Activated effector memory CD4-positive, alpha-beta T cell treated with anti-CD3 and anti-CD28 coated beads, Interleukin-2, amount 50 U/mL, for 16 hours (primary cell): ENCODE data around the gene STK39.

ENCODE experiments used
- DNase-seq: peaks from one replicate; pipeline ENCODE4 v3.0.0-alpha.2; 2020

STK39 gene

DNA sequence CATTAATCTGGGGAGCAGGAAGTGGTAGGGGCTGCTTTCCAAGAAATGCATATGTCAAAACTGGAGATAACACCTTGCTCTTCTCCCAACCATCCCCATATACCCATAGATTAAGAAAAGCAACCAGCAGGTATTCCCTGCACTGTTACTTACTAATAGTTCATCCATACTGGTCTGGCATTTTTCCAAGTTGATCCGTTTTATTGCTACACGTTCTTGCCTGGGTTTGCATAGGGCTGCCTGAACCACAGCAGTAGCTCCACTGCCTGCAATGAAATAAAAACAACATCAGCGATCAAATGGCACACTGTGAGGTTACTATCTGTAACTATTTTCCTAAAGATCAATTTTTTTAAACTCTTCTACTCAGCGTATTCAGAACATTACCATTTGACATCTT, 65.6 kb downstream of the STK39 start:
- DNase-seq = no peak

DNA sequence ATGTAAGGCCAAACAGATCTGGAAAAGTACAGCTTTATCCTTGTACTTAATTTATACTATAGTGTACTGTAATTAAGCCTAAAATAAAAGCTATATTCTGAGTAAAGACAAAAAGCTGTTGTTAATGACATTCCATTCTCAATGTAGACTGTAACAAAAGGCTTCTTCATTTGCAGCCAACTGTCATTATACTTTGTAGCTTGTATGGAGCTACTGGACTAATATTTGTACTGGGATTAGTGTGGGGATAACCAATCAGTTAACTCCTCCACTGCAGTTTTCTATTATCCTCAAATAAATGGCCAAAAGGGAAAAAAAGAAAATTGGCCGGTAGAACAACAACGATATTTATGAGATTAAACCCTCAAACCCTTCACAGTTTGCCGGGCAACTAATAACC, 66.5 kb downstream of the STK39 start:
- no peak for DNase-seq

DNA sequence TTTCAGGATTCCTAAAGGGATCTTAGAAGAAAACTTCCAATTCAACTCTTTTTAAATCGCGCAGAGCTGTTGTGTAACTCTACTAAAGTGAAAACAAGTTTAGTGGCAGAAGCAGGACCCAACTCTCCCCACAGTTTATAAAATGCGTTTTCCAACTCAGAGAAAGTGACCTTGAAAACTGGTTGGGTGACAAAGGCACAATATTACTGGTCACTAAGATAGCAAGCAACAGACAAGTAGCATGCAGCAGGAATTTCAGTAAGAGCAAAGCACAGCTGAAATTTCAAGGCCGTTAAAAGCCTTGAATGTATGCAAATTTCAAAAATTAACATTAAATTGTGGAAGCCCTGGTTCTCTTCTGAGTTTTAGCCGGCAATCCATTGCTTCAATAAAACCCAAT, 66.9 kb downstream of the STK39 start:
- no peak for DNase-seq

DNA sequence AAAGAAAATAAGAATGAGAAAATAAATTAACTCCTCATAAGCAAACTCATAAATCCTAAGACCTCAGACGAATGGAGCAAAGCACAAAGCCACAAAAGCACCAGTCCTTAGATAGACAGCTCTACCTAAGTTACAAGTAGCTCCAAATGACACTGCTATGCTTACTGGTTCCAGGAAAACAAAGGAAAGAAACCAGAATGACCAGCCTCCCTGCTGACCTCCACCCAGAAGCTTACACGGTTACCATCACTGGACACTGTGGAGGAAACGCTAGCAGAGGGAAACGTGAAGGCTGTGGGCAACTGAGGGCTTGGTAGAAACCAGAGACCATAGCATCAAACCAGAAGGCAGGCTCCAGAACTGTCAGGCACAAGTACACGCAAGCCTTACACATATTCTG, 67.8 kb downstream of the STK39 start:
- DNase-seq = no peak

DNA sequence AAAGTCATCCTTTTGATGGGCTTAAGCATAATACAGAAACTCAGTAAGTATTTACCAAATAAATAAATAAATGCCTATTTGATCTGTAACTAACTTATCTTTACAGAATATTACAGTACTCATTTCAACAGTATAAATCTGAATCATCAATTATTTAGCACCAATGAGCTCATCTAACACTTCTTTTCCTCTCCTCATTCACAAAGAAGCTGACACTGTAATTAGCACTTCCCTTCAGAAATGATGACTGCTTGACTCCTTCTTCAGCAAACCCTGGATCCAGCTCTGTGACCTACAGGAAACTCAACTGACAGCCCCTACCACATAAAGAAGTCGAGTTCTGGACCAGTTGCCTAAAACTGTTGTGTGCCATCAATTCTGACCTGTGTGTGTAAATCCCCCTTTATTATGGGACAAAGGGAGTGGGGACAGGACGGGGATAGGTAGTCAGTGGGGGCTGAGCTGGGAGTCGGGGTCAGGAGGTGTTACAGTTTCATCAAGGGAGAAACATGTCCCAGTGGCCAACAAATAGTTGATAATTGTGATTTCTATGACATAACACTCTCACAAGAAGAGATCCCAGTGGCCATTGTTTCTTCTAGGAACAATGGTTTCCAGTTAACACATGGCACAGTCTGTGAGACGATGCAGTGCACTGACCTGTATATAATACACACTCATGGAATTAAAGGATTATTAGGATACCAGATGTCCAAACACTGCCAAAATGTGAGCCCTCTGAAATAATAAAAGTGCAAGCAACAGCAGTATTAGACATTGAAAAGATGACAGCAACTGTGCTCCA, 68.7 kb downstream of the STK39 start:
- DNase-seq = no peak

DNA sequence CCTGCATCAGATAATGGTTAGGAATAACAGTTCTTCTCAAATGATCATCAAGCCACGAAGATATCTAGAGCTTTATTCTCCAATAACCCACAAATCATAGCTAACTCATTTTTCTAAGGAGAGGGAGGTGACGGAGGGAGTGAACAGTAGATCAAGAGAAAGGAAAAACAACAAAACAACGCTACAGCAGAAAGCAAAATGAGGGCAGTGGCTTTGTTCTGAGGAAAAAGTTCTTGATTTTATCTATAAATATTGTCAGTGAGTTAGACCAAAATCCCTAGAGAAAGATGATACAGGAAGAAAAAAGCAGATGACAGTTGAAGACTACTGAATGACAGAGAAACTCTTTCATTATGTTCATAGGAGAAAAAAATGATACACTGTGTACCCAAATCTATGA, 71.0 kb downstream of the STK39 start:
- no peak for DNase-seq

DNA sequence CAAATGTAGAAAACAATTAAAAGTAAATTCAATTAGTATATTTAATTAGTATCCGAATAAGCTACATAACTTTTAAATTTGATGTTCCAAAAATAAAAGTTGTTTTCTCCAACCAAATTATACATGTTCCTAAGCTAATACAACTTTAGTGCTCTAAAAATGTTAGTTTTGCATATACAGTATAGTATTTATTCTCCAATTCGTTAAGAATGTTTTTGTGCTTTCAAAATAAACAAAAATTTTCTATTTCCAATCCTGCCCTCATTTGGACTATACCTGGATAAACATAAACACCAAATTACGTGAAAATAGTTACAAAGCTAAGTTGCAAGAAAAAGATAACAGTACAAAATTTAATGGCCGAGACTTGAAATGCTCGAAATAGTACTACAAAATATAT, 71.9 kb downstream of the STK39 start:
- no peak for DNase-seq

DNA sequence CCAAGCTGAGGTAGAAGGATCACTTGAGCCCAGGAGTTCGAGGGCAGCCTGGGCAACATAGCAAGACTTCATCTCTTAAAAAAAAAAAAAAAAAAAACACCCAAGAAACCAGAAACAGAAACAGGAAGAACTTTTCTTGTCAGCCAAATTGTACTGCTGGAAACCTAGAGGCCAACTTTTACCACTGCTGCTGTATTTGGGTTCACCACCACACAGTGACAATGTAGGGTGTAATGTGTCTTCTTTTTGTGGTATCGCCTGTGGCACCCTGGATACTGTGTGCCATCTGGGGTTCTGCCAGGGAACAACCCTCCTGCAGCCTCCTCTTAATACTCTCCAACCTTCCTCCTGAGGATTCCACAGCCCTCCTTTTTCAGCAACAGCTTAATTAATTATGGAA, 72.6 kb downstream of the STK39 start:
- DNase-seq = no peak

DNA sequence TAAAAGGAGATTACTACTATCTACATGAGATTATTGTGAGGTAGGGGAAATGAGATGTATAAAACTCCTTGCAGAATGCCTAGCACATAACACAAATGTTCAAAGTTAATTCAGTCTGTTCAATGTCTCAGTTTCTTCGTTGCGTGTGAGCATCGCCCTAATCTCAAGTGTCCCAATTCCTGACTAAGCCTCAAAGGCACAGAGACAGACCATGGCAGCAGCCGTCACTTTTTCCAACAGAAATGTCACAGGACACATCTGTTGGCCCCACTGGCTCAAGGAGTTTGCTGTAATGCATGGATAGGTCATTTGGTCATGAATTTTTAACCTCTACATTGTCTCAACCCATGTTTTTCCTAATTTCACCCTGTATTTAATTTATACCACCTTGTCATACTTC, 75.3 kb downstream of the STK39 start:
- DNase-seq = no peak

DNA sequence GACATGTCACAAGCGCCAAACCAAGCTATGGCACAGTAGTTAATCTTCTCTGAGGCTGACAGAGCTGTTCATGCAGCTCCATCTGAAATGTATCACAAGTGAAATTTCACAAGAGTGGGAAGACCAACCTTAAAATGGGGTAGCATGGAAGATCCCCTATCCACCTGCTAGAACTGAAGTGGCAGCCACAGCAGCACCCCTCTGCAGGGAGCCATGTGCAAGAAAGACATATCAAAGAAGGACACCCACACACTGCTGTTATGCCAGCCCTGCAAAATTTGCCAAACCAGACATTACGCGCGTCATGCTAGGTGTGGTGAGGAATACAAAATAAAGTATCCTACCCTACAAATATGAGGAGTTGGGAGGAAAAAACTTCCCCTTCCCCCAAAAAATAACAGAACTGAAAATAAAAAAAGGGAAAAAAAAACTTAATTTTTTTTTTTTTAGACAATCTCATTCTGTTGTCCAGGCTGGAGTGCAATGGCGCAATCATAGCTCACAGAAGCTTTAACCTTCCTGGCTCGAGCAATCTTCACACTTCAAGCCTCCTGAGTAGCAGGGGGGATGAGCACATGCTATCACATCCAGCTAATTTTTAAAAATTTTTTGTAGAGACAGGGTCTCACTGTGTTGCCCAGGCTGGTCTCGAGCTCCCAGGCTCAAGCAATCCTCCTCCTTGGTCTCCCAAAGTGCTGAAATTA, 76.2 kb downstream of the STK39 start:
- DNase-seq = no peak

DNA sequence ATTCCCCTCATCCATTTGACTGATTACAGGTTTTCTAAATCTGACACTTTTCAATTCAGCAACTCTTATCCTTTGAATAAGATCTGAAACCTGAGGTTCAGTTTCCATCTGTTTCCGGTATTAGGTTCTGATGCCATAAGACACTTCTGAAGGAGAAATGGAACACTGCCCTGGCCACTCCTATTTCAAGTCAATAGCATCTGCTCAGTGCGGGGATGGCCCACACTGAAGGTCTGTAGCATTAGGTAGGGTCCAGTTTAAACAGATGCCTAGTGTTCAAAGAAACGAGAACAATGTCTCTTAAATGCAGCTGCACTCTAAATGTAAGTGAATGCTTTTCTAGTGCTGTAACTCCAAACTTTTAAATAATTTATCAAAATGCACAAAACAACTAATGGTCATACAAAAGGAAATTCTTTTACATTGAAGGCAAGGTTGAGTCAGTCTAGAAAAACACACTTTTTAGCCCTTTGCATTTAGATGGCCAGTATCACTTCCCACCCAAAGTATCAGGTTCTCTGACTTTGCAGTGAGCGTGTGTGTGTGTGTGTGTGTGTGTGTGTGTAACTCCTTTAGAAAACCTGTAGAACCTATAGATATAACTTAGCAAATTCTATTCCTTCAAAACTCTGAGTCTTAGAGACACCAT, 78.2 kb downstream of the STK39 start:
- no peak for DNase-seq

DNA sequence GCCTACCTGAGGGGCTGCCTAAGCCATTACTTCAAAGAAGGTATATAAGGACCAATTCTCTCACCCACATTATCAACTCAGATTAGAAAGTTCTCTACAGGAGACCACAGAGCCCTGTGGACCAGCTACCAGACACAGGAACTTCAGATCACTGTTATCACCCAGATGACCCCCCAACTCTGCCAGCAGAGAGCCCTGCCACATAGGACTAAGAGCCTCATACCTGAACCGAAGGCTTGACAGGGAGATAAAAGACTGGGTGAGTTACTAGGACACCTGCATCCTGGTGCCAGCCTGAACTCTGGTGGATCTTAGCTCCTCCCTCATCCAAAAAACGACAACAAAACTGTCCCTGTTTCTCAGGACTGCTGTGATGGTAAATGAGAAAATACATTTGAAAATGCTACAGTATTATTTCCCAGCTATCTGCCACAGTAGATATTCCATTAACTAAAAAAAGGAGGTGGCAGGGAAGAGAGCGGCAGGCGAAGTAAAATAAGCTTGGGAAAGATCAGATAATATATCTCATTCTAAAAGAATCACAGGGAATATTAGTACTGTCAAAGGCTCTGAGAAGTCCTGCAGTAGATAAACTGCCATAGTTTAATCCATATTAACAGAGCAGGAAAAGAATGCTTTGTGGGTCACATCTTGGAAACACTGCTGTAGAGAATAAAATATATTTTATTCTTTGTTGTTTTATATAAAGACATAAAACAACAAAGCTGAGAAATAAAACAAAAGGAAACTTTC, 79.7 kb downstream of the STK39 start:
- DNase-seq = no peak

DNA sequence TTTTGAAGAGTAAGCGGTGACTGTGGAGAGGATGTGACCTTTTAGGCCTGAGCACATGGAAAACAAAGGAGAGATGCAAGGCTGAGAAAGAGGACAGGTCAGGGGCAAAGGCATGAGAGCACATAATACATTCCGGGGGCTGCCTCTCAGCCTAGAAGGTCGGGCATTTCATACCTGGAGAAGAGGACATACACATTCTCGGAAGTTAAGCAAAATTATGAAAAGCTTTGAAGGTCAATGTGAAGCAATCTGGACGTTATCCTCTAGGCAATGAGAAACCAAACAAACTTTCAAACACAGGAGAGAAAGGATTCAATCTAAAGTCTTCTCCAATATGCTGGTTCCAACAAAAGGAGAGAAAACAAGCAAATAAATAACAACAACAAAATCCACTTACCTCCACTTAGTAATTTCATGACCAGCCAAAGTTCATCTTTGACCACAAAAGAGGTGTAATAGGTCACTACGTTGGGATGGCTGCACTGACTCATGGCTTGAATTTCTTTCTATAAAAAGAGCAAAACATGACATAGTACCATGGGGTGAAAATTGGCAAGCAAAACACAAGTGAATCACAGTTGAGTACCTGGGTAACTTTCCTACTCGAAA, 80.4 kb downstream of the STK39 start:
- DNase-seq = no peak

DNA sequence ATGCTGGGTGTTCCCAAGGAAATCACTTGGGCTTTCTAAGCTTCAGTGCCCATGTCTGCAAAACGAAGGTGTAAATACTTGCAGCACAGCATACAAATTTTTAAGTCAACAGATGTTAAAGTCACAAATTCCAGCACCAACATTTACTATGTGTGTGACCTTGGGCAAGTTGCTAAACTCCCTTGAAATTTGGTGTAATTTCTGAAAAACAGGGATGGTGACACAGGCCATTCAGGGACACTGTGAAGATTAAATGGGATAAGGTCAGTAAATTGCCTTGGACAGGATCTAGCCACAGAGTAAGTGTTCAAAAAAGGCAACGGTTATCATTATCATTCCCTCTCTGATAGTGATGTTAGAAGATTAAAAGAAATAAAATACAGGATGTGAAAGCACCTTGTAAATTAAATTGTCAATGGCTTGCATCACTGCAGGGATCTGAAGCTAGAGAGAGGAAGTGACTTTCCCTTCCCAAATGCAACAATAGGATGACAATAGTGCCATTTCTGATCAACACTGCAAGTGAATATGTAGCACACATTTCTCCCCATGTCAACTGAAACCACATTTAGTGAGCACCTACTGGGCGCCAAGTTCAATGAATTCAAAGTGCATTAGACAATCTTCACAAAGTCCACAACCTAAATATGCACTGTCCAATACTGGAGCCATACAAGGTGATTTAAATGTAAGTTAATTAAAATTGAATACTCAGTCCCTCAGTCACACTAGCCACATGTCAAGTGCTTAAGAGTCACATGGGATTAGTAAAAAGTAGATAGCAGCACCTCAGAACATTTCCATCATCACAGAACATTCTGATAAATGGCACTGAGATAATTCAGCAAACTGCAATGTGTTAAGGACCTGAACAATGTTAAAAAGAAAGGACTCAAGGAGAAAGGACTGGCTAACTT, 81.2 kb downstream of the STK39 start:
- DNase-seq = no peak

DNA sequence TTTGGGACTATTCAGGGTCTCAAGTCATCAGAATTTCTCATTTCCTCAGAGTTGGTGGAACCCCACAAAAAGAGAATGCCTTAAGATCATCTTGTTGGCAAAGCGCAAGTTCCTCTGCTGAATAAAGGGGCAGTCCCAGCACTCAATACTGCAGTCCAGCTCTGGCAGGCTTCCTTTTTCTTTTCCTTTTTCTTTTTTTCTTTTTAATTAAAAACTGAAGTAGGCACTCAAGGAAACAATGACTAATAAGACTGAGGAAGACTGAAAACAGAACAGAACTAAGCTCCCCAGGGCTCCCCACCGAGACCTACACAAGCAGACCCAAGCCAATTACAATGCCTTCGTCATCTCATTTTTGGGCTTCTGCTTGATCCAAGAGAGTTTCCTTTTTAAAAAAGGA, 82.0 kb downstream of the STK39 start:
- DNase-seq = no peak

DNA sequence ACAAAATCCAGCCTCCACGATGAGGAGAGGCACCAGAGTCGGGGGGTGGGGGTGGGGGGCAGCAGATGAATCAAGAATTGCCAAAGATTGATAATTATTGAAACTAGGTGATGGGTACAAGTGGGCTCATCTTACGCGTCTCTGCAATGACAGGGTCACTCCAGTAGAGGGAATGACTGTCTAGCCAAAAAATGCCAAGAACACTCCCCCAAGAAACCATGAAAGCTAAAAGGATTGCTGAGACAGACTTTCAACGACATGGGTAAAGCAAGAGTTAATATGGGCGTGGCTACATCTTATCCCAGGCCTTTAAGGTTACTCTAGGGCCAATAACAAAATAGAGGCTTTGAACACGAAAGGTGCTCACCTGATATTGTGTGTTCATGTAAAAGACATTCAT, 86.5 kb downstream of the STK39 start:
- no peak for DNase-seq

DNA sequence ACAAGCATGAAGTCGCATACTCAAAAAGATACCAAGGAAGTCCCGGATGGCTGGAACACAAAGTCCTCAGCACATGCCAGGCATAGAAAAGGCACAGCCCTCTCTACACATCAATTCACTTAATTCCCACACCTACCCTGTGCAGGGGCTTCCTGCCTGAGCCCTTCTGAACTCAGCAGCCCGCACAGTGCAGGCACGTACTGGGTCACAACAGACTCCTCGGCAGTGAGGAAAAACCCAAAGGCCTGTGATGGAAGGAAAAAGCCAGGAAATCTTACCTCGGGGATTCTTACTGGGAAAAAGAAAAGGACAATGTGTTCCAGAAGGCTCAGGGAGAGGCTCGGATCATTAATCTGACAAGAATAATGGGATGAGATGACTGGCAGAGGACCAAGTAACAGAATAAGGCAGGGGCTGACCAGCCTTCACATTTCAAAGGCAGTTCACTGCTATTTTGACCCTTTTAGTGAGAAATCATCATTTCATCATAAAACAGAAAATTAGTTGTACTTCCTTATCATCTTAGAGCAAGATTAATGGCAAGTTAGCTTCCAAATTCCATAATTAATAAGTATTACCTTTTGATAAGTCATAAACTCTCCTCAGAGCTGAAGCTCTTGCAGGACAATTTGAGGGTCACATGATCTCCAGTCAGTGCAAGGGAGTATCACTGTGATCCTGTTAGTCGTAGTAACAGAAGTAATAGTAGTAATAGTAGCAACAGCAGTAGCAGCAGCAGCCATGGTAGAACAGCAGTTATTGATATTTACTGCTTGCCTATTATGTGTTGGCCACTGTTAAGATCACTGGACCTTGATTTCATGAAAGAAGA, 87.4 kb downstream of the STK39 start:
- no peak for DNase-seq

DNA sequence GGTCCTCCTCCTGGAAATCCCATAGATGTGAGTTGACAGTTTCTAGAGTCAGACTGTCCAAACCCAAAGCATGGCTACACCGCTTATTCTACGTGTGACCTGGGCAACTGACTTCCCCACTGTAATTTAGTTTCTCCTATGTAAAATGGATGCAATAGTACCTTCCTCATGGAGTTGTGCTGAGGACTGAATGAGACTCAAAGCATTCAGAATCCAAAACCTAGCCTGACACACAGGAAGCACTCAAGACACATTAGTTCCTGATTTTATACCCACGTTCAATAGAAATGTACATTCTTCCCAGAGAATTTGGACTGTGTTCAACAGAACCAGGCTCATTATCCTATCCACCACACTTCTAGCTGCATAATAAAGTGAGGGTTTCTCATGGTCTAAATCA, 88.8 kb downstream of the STK39 start:
- no peak for DNase-seq

DNA sequence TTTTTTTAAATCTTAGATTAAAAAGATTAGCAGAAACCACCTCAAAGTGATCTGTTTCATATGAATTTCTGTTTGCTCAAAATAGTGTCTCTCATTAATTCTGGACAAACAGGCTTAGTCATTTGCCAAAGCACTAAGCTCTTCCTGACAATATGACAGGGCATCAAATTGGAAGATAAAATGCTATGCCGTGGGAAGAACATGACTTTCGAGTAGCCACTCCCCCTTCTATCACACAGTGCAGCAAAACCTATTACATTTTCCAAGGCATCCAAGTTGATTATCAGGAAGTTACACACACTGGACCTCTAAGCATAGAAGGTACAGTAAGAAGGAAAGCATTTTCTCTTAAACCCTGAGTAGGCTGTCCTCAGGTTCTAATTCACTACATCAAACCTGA, 89.5 kb downstream of the STK39 start:
- no peak for DNase-seq

DNA sequence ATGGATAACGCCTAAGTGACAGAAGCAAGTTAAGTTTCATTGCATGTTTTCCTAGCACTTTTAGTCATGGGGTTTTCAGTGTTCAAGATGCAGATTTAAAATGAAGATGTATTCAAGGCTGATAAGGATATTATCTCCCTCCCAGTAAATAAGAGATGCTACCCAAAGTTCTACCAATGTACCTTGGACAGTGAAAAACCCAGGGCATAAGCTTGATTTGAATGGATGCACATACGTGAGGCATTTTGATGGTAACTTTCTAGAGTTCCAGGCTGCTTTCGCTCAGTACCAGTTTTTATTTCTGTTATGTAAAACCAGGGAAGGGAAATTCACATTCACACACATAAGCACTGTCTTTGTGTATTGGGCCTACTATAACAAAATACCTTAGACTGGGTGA, 90.3 kb downstream of the STK39 start:
- DNase-seq = no peak

DNA sequence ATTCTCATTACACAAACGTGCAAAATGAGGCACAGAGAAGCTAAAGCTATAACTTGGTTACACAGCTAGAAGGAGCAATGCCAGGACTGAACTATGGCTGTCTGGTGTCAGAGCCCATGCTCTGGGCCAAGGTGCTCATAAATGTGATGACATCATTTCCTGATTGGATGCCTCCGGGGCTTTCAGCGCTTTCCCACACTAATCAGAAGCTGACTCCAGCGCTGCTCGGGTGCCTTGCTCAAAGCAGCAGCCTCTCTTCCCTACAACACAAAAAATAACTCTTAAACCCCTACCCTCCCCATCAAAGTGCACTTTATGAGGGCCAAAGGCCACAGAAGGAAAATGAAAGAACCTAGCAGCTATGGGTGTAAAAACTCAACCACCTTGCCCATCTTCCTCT, 90.7 kb downstream of the STK39 start:
- no peak for DNase-seq
